HepG2 (cell line): Measurements from ENCODE around the gene VNN1. TPM values are rescaled to one million over a fixed set of nuclear protein-coding genes. Genes with fewer than 3 reads are reported as not detected.

Experiments used
- ATAC-seq: fragments of 200-7000 bp; cut with Tn5 transposase; 3 replicates; pipeline ENCODE4 v1.9.1; 2020; ENCODE audit warnings: mild to moderate bottlenecking, moderate library complexity
- BruUV-seq: library from RNA; stranded (reverse); fragments of 400-500 nt; replicated peaks from 2 replicates; lab custom pipeline; 2021; lab: Mats Ljungman, UMichigan
- CTCF ChIA-PET: fragments of 300-600 bp; formaldehyde crosslinking; extraction: SDS; loops from one replicate; lab custom pipeline; 2021; ENCODE audit warnings: low total read pairs, inconsistent platforms, low intra/inter-chr PET ratio; lab: Yijun Ruan, JAX
- POLR2A ChIA-PET: fragments of 350-600 bp; sonication (Branson Sonifier 250); formaldehyde crosslinking; loops from one replicate; lab custom pipeline; 2020; ENCODE audit warnings: antibody characterized with exemption, inconsistent platforms; lab: Yijun Ruan, JAX
- DNase-seq: peaks from one replicate; pipeline ENCODE4 v3.0.0-alpha.2; 2015; ENCODE audit warnings: low spot score
- FAIRE-seq: peaks from 3 replicates; lab custom pipeline; 2011; peaks lifted over from hg19 to GRCh38; lab: Jason Lieb, UNC
- H2AFZ ChIP-seq: one replicate; pipeline ENCODE4 v1.6.1; 2011; ENCODE audit warnings: low read length, inconsistent platforms
- H3K27ac ChIP-seq: fragments of 300-600 bp; 3 replicates; pipeline ENCODE4 v1.8.0; 2011; ENCODE audit warnings: mixed run types, mild to moderate bottlenecking, mixed read lengths, low read length, inconsistent platforms; ENCODE audit not compliant: insufficient read depth; ENCODE audit errors: extremely low read length
- H3K27me3 ChIP-seq, 2 experiments: fragments of 200-600 bp in 1 of 2; 2 replicates in 1 of 2; 3 replicates in 1 of 2; pipeline versions ENCODE4 v1.6.0 to v1.8.0; 2011; ENCODE audit warnings: low read length in 2 of 2, mild to moderate bottlenecking in 2 of 2, moderate library complexity in 2 of 2, inconsistent platforms in 1 of 2; ENCODE audit not compliant: insufficient read depth in 2 of 2, control insufficient read depth in 1 of 2
- H3K36me3 ChIP-seq, 2 experiments: fragments of 200-600 bp in 1 of 2; replicated peaks in 1 of 2; 2 replicates in 1 of 2; 3 replicates in 1 of 2; pipeline versions ENCODE4 v1.5.1 to v1.8.0; 2011; ENCODE audit warnings: low read length in 2 of 2, inconsistent platforms in 1 of 2; ENCODE audit not compliant: insufficient read depth in 2 of 2, control insufficient read depth in 1 of 2
- H3K4me1 ChIP-seq: 2 replicates; pipeline ENCODE4 v1.5.1; 2012; ENCODE audit warnings: low read length, inconsistent platforms; ENCODE audit not compliant: insufficient read depth
- H3K4me2 ChIP-seq: 2 replicates; pipeline ENCODE4 v1.6.0; 2011; ENCODE audit warnings: low read depth, low read length, inconsistent platforms
- H3K4me3 ChIP-seq, 3 experiments: fragments of 200-600 bp in 1 of 3; sonication (generic), shearing (Covaris generic) in 1 of 3; replicated peaks in 1 of 3; 2 replicates each; pipeline ENCODE4 v1.5.1; 2011 to 2016; ENCODE audit warnings: low read length in 3 of 3, inconsistent platforms in 2 of 3, low read depth in 2 of 3, mild to moderate bottlenecking in 2 of 3, control low read depth in 1 of 3, mixed read lengths in 1 of 3; ENCODE audit not compliant: insufficient read depth in 1 of 3
- H3K79me2 ChIP-seq: one replicate; pipeline ENCODE4 v1.6.1; 2011; ENCODE audit warnings: low read length, inconsistent platforms; ENCODE audit not compliant: insufficient read depth
- H3K9ac ChIP-seq: 2 replicates; pipeline ENCODE4 v1.6.0; 2011; ENCODE audit warnings: mild to moderate bottlenecking, low read depth, low read length, inconsistent platforms; ENCODE audit not compliant: insufficient read depth
- H3K9me3 ChIP-seq: 2 replicates; pipeline ENCODE4 v1.5.1; 2012; ENCODE audit warnings: mild to moderate bottlenecking, low read length
- H4K20me1 ChIP-seq: 2 replicates; pipeline ENCODE4 v1.6.0; 2011; ENCODE audit warnings: inconsistent platforms, mild to moderate bottlenecking, low read length, moderate library complexity; ENCODE audit not compliant: insufficient read depth
- ARHGAP35 ChIP-seq: sonication (generic); formaldehyde crosslinking; IDR thresholded peaks from 2 replicates; pipeline ENCODE4 v1.9.0; 2022; ENCODE audit warnings: mild to moderate bottlenecking, inconsistent platforms, moderate library complexity, missing genetic modification reagents, borderline replicate concordance
- MAFF ChIP-seq: IDR thresholded peaks from 2 replicates; pipeline ENCODE4 v1.6.1; 2011; ENCODE audit warnings: low read depth, low read length, improper control_type of control experiment
- ZFP37 ChIP-seq: sonication (generic); formaldehyde crosslinking; IDR thresholded peaks from 2 replicates; pipeline ENCODE4 v1.4.0; 2020; ENCODE audit warnings: missing genetic modification reagents, borderline replicate concordance
- ZNF543 ChIP-seq: sonication (generic); formaldehyde crosslinking; IDR thresholded peaks from 2 replicates; pipeline ENCODE4 v1.4.0; 2020; ENCODE audit warnings: mild to moderate bottlenecking, missing genetic modification reagents
- WGBS: methylation state at CpG from one replicate; pipeline ENCODE4 v1.1.6; 2017; ENCODE audit warnings: low lambda C conversion rate; 5-methylcytosine and 5-hydroxymethylcytosine counted together
- in situ Hi-C: cut with HindIII; loops from 2 replicates; pipeline ENCODE4 v1.10.0; 2017; ENCODE audit warnings: low pct_unique_long_range_greater_than_20kb; ENCODE audit not compliant: extremely low pct_ligation_motif_present
- intact Hi-C: fragments of 100-400 bp; cut with micrococcal nuclease; formaldehyde crosslinking; loops from one replicate; pipeline ENCODE4 v1.10.0; 2022; ENCODE audit not compliant: unreplicated experiment
- polyA plus RNA-seq, 8 experiments: library from polyadenylated mRNA; depleted of rRNA in 3 of 8; stranded (reverse) in 7 of 8; unstranded in 1 of 8; fragments of >200 nt; fragmentation: Illumina TruSeq in 4 of 8; extraction: Trizol in 4 of 8; gene quantifications; 2 replicates each; pipeline versions ENCODE4 v1.2.1 to v1.2.3, GENCODE V29; 2011 to 2016; ENCODE audit warnings: low read depth in 4 of 8, missing spikeins in 1 of 8, mixed read lengths in 1 of 8; ENCODE audit not compliant: insufficient read depth in 1 of 8
- total RNA-seq, 5 experiments: library from RNA; depleted of rRNA; stranded (reverse); fragments of >200 nt; fragmentation: Illumina TruSeq; extraction: Trizol; gene quantifications; 2 replicates each; pipeline ENCODE4 v1.2.3, GENCODE V29; 2016; ENCODE audit warnings: low read depth in 1 of 5
- TF ChIP-seq, protein P1 (sequence below): IDR thresholded peaks from 2 replicates; pipeline ENCODE4 v1.6.1; 2012; ENCODE audit warnings: low read depth, low read length, improper control_type of control experiment
- TF ChIP-seq, protein P2 (sequence below): sonication (generic); formaldehyde crosslinking; IDR thresholded peaks from 2 replicates; pipeline ENCODE4 v1.8.1; 2022; ENCODE audit warnings: low read depth, mild to moderate bottlenecking, missing genetic modification reagents
- TF ChIP-seq, protein P3 (sequence below): IDR thresholded peaks from 2 replicates; pipeline ENCODE4 v1.6.1; 2016; ENCODE audit warnings: missing genetic modification reagents, missing compliant biosample characterization

The VNN1 gene
- total and polyA plus RNA-seq, 2 of the 13 experiments (the other 11 are each of a cell fraction or from before 2014, with no cell fraction given), result 0.62 to 4.0 TPM

DNA sequence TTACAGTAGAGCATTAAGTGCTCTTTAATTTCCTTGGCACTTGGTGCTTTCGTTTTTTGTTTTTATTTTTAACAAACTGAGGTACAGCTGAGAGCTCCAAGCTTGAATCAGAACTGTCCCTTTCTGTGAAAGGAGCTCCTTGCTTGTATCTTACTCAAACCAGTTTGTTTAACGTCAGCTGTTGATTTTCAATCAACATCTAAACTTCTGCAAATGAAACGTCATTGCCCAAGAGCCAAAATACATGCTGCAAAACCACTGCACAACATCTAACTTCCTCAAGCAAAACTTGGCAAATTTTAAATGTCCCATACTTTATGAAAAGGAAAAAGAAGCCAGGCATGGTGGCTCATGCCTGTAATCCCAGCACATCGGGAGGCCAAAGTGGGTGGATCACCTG lies 28.6 kb upstream of the VNN1 start:
- no TSS peak for BruUV-seq
- Histone ChIP-seq H3K36me3 (no peaks in the 10 kb centered on the region), H2AFZ (no peak overlapping the region), H3K4me1 (no peaks in the 10 kb centered on the region), H3K9ac (no peak overlapping the region), H3K4me2 (no peak overlapping the region), H3K79me2 (no peaks in the 10 kb centered on the region), H3K27me3 (no peaks in the 10 kb centered on the region), H3K9me3 (no peaks in the 10 kb centered on the region), H4K20me1 (no peaks in the 10 kb centered on the region), H3K4me3 (no peak overlapping the region), H3K27ac (no peak overlapping the region)
- FAIRE-seq (no peak), DNase-seq (no peak), ATAC-seq (no peak)
- TF ChIP-seq, protein P1, sequence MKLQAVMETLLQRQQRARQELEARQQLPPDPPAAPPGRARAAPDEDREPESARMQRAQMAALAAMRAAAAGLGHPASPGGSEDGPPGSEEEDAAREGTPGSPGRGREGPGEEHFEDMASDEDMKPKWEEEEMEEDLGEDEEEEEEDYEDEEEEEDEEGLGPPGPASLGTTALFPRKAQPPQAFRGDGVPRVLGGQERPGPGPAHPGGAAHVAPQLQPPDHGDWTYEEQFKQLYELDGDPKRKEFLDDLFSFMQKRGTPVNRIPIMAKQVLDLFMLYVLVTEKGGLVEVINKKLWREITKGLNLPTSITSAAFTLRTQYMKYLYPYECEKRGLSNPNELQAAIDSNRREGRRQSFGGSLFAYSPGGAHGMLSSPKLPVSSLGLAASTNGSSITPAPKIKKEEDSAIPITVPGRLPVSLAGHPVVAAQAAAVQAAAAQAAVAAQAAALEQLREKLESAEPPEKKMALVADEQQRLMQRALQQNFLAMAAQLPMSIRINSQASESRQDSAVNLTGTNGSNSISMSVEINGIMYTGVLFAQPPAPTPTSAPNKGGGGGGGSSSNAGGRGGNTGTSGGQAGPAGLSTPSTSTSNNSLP, result no peak
- TF ChIP-seq MAFF, result no peak
- TF ChIP-seq ARHGAP35 (CRISPR knock-in tag), result no peak
- TF ChIP-seq ZNF543, result no peak
- TF ChIP-seq ZFP37 (CRISPR knock-in tag), result no peak
- TF ChIP-seq, protein P2, sequence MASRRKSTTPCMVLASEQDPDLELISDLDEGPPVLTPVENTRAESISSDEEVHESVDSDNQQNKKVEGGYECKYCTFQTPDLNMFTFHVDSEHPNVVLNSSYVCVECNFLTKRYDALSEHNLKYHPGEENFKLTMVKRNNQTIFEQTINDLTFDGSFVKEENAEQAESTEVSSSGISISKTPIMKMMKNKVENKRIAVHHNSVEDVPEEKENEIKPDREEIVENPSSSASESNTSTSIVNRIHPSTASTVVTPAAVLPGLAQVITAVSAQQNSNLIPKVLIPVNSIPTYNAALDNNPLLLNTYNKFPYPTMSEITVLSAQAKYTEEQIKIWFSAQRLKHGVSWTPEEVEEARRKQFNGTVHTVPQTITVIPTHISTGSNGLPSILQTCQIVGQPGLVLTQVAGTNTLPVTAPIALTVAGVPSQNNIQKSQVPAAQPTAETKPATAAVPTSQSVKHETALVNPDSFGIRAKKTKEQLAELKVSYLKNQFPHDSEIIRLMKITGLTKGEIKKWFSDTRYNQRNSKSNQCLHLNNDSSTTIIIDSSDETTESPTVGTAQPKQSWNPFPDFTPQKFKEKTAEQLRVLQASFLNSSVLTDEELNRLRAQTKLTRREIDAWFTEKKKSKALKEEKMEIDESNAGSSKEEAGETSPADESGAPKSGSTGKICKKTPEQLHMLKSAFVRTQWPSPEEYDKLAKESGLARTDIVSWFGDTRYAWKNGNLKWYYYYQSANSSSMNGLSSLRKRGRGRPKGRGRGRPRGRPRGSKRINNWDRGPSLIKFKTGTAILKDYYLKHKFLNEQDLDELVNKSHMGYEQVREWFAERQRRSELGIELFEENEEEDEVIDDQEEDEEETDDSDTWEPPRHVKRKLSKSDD (CRISPR knock-in tag), result no peak
- TF ChIP-seq, protein P3, sequence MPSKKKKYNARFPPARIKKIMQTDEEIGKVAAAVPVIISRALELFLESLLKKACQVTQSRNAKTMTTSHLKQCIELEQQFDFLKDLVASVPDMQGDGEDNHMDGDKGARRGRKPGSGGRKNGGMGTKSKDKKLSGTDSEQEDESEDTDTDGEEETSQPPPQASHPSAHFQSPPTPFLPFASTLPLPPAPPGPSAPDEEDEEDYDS (CRISPR knock-in tag), result no peak
- intact Hi-C loops (no loop called here), in situ Hi-C loops (no loop called here)
- CTCF ChIA-PET, result no interaction called here
- 38% methylated on average over 4 of the region's 4 CpGs for WGBS
- POLR2A ChIA-PET, result no interaction called here
